Progenitor cell of endocrine pancreas (in vitro differentiated cells): Measurements from ENCODE around the gene SNIP1. TPM values are rescaled to one million over a fixed set of nuclear protein-coding genes. Genes with fewer than 3 reads are reported as not detected.
"Not testable (repeated sequence)": the region's sequence is repeated elsewhere in the genome, so short reads cannot be mapped to it uniquely, and the experiment has no call there.

Experiments
- DNase-seq: peaks from one replicate; pipeline ENCODE4 v3.0.0; 2021; ENCODE audit warnings: low spot score; ENCODE audit not compliant: unreplicated experiment
- H3K27ac Mint-ChIP-seq: 2 replicates; pipeline ENCODE4 v1.8.0; 2021; ENCODE audit warnings: mild to moderate bottlenecking, moderate library complexity, mixed read lengths
- H3K27me3 Mint-ChIP-seq: 2 replicates; pipeline ENCODE4 v1.8.0; 2021; ENCODE audit warnings: mixed read lengths
- H3K36me3 Mint-ChIP-seq: 2 replicates; pipeline ENCODE4 v1.8.0; 2022; ENCODE audit warnings: mixed read lengths; ENCODE audit not compliant: insufficient read depth
- H3K4me1 Mint-ChIP-seq: 2 replicates; pipeline ENCODE4 v1.8.0; 2021; ENCODE audit warnings: low read depth, mixed read lengths
- H3K4me3 Mint-ChIP-seq: 2 replicates; pipeline ENCODE4 v1.8.0; 2021; ENCODE audit warnings: low read depth, mild to moderate bottlenecking, moderate library complexity, mixed read lengths
- H3K9me3 Mint-ChIP-seq: 2 replicates; pipeline ENCODE4 v1.8.0; 2021; ENCODE audit warnings: low read depth, mixed read lengths
- total RNA-seq: library from RNA; stranded (reverse); gene quantifications from 2 replicates; pipeline ENCODE4 v1.2.1, GENCODE V29; 2021
- TF ChIP-seq, protein P1 (sequence below): fragments of 200-600 bp; sonication (generic); IDR thresholded peaks from one replicate; pipeline ENCODE4 v1.5.0; 2021; ENCODE audit warnings: antibody characterized with exemption, mild to moderate bottlenecking; ENCODE audit not compliant: unreplicated experiment

SNIP1 gene
- total RNA-seq, 1 donor from 2014 or later, result 17.1 TPM

DNA sequence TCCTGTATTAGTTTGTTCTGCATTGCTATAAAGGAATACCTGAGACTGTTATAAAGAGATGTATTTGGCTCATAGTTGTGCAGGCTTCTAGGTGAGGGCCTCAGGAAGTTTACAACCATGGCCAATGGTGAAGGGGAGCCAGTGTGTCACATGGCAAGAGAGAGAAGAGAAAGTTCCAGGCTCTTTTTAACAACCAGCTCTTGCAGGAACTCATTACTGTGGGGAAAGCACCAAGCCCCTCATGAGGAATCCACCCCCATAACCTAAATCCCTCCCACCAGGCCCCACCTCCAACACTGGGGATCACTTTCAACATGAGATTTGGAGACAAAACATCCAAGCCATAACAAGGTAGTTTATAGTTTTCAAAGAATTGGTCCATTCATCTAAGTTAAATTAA lies 34.5 kb downstream of the SNIP1 start:
- DNase-seq, result no peak
- TF ChIP-seq, protein P1, sequence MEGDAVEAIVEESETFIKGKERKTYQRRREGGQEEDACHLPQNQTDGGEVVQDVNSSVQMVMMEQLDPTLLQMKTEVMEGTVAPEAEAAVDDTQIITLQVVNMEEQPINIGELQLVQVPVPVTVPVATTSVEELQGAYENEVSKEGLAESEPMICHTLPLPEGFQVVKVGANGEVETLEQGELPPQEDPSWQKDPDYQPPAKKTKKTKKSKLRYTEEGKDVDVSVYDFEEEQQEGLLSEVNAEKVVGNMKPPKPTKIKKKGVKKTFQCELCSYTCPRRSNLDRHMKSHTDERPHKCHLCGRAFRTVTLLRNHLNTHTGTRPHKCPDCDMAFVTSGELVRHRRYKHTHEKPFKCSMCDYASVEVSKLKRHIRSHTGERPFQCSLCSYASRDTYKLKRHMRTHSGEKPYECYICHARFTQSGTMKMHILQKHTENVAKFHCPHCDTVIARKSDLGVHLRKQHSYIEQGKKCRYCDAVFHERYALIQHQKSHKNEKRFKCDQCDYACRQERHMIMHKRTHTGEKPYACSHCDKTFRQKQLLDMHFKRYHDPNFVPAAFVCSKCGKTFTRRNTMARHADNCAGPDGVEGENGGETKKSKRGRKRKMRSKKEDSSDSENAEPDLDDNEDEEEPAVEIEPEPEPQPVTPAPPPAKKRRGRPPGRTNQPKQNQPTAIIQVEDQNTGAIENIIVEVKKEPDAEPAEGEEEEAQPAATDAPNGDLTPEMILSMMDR, result no peak
- no peaks in the 10 kb centered on the region for H3K9me3 Mint-ChIP-seq
- no peak overlapping the region for H3K27ac Mint-ChIP-seq
- H3K4me1 Mint-ChIP-seq, result peaks cover 8% of the 10 kb centered on the region
- no peaks in the 10 kb centered on the region for H3K36me3 Mint-ChIP-seq
- H3K4me3 Mint-ChIP-seq, result no peak overlapping the region
- H3K27me3 Mint-ChIP-seq, result peaks cover 3% of the 10 kb centered on the region

DNA sequence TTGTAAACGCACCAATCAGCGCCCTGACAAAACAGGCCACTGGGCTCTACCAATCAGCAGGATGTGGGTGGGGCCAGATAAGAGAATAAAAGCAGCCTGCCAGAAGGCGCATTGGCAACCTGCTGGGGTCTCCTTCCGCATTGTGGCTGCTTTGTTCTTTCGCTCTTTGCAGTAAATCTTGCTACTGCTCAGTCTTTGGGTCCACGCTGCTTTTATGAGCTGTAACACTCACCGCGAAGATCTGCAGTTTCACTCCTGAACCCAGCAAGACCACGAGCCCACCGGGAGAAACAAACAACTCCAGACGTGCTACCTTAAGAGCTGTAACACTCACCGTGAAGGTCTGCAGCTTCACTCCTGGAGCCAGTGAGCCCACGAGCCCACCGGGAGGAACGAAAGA lies 35.2 kb downstream of the SNIP1 start:
- not testable (repeated sequence) for H3K27me3 Mint-ChIP-seq, H3K4me3 Mint-ChIP-seq, H3K4me1 Mint-ChIP-seq, H3K27ac Mint-ChIP-seq, DNase-seq, H3K36me3 Mint-ChIP-seq, H3K9me3 Mint-ChIP-seq

GRCh38 chr1:37518241-37518640 lies 35.9 kb downstream of the SNIP1 start:
- not testable (repeated sequence) for H3K36me3 Mint-ChIP-seq, H3K9me3 Mint-ChIP-seq, H3K4me3 Mint-ChIP-seq, H3K27ac Mint-ChIP-seq, DNase-seq, H3K27me3 Mint-ChIP-seq
- peaks cover 12% of the 10 kb centered on the region for H3K4me1 Mint-ChIP-seq

GRCh38 chr1:37517569-37517968 lies 36.5 kb downstream of the SNIP1 start:
- Mint-ChIP-seq H3K27ac (no peak overlapping the region), H3K9me3 (no peaks in the 10 kb centered on the region), H3K27me3 (peaks cover 3% of the 10 kb centered on the region), H3K36me3 (no peaks in the 10 kb centered on the region), H3K4me1 (peaks cover 12% of the 10 kb centered on the region), H3K4me3 (no peak overlapping the region)
- TF ChIP-seq, protein P1, result no peak
- no peak for DNase-seq

DNA sequence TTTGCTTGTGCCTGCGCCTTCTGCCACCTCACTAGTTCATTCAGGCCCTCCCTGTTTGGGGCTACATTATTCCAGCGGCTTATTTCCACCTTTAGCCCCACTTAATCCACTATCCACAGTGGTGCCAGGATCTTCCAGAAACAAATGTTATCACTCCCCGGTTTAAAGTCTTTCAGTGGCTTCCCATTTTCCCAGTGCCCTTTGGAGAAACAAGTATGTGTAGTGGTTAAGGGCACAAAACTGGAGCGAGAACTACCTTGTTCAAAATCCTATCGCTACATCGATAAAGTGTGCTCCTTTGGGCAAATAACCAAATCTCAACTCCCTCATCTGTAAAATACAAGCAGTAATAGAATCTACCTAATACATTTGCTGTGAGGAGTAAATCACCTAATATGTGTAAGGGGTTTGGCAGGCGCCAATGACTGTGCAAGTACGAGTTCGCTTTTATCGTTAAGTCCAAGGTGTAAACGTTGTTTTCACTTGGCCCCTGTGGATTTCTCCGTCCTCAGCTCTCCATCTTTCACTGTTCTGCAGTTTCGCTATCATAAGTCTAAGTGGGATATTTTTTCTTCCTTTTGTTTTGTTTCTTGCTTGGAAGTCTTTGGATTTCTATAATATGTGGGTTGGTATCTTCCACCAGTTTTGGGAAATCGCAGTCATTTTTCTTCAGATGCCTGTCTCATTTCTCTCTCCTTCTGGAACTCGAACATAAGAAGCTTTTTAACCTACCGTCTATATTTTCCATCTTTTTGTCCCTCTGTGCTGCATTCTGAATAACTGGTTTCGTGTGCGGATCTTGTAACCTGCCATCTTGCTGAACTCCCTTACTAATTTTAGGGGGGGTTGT lies 38.7 kb downstream of the SNIP1 start:
- H3K27me3 Mint-ChIP-seq, result peaks cover 3% of the 10 kb centered on the region
- H3K36me3 Mint-ChIP-seq, result peaks cover 5% of the 10 kb centered on the region
- DNase-seq, result no peak
- H3K9me3 Mint-ChIP-seq, result no peaks in the 10 kb centered on the region
- peak overlapping the region; percentile 88 for H3K4me3 Mint-ChIP-seq
- H3K27ac Mint-ChIP-seq, result peak overlapping the region; percentile 99
- TF ChIP-seq, protein P1, result no peak
- H3K4me1 Mint-ChIP-seq, result peaks cover 12% of the 10 kb centered on the region

DNA sequence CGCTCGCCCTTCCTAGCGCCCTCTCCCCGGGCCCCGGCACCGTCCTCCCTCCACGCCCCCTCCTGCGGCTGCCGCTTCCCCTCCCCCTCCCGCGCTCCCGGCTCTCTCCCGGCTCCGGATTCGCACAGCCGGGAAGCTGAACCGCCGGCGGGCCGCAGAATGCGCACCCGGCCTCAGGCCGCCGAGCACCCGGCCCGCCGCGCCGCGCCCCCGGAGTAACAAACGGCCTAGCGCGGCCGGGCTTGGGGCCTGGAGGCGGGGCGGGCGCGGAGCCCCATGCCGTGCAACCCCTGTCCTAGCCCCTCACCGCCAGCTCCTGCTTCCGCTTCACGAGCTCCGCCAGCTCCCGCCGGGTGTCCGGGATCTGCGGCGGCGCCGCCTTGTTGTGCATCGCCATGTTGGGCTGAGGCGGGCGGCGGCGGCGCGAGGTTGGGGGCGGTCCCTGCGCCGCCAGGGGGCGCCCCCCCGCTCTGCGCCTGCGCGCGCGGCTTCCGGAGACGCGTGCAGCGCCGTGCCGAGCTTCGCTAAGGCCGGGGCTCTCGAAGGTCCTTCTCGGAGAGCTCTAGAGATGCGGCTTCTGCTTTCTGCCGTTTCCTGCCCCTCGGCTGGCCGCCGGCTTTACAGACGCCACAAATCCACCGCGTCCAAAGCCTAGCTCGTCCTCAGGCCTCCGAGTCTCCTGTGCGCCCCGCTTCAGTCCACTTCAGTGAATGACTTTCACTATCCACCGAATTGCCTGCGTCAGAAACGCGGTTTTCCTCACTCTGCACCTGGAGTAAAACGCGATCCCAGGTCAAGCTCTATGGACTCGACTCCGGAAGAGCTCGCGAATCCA lies 39.5 kb downstream of the SNIP1 start, which contains the start of gene MEAF6:
MEAF6 (minus strand) TSS at position 417 of the 835 bp plus-strand sequence; CDS start at position 397, 20 bp downstream.
- peaks cover 2% of the 10 kb centered on the region for H3K27me3 Mint-ChIP-seq
- H3K4me3 Mint-ChIP-seq, result peak within 1 kb of the TSS; percentile 97
- peak within 1 kb of the TSS; percentile 99 for H3K27ac Mint-ChIP-seq
- no peaks in the 10 kb centered on the region for H3K9me3 Mint-ChIP-seq
- TF ChIP-seq, protein P1, result peak; percentile 85
- peaks cover 12% of the 10 kb centered on the region for H3K4me1 Mint-ChIP-seq
- H3K36me3 Mint-ChIP-seq, result peaks cover 6% of the 10 kb centered on the region
- DNase-seq, result peak; percentile 78
